ENCODE results near the gene RXFP1.

RXFP1 gene

DNA sequence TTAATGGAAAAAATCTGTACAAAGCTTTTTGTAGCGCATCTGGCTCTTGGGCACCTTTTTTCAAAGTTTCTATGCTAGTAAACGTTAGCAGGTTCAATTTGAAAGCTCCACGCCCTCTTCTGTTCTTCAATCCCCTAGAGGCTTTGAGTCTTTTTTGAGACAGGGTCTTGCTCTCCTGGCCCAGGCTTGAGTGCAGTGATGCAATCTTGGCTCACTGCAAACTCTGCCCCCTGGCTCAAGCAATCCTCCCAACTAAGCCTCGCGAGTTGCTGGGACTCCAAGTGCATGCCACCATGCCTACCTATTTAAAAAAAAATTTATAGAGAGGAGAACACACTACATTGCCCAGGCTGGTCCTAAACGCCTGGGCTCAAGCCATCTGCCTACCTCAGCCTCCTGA lies 9.2 kb downstream of the RXFP1 start:
- no peak overlapping the region for H3K4me3 ChIP-seq (ENCODE audit: control insufficient read depth, low read depth, low read length)
- DNase-seq (ENCODE audit: low read depth): no peak
- TF ChIP-seq CTCF (IDR thresholded peaks at IDR 0.05; ENCODE audit: control insufficient read depth, insufficient read depth, low read depth, low read length, missing control alignments): no peak

DNA sequence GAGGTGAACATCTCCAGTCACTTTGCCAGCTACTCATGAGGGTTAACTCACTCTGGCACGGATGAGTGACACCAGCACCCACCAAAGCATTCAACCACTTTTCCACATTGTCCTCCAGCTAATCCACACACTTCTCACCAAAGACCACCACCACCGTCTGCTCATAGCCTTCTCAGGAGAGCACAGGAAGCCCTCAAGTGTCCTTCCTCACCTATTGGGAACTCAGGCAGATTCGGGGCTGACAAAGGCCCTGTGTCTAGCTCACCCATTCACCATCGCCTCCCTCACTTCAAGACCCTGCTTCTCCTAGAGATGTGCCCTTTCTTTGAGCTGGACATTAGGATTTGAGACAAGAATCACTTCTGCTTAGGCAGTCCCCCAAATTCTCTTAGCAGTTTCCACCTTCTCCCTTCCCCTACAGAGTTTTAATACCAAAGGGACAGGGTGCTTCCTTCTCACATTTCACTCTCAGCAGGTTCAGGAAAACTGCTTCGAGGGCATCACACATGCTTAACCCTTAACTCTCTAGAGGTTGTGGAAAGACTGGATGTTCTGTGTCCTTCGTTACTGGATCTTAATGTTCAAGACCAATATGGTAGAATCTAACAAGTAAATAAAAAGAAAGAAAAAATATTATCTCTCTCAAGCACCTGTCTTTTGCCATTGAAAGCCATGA lies 11.0 kb downstream of the RXFP1 start:
- no peak for DNase-seq (ENCODE audit: low read depth)
- H3K4me3 ChIP-seq (ENCODE audit: control insufficient read depth, low read depth, low read length): no peak overlapping the region
- no peak for TF ChIP-seq CTCF (IDR thresholded peaks at IDR 0.05; ENCODE audit: control insufficient read depth, insufficient read depth, low read depth, low read length, missing control alignments)

- no peak overlapping the region for H3K4me3 ChIP-seq (ENCODE audit: control insufficient read depth, low read depth, low read length)
- no peak for DNase-seq (ENCODE audit: low read depth)
- no peak for TF ChIP-seq CTCF (IDR thresholded peaks at IDR 0.05; ENCODE audit: control insufficient read depth, insufficient read depth, low read depth, low read length, missing control alignments)
These were observed 13.0 kb downstream of the RXFP1 start for GRCh38 chr4:158534727-158535126.

GRCh38 chr4:158535130-158535614 lies 13.5 kb downstream of the RXFP1 start:
- no peak for TF ChIP-seq CTCF (IDR thresholded peaks at IDR 0.05; ENCODE audit: control insufficient read depth, insufficient read depth, low read depth, low read length, missing control alignments)
- no peak overlapping the region for H3K4me3 ChIP-seq (ENCODE audit: control insufficient read depth, low read depth, low read length)
- peak; percentile 45 for DNase-seq (ENCODE audit: low read depth)

- H3K4me3 ChIP-seq (ENCODE audit: control insufficient read depth, low read depth, low read length): no peak overlapping the region
- DNase-seq (ENCODE audit: low read depth): no peak
- TF ChIP-seq CTCF (IDR thresholded peaks at IDR 0.05; ENCODE audit: control insufficient read depth, insufficient read depth, low read depth, low read length, missing control alignments): no peak
These were observed 15.2 kb downstream of the RXFP1 start for GRCh38 chr4:158536833-158537232.

GRCh38 chr4:158538176-158538575 lies 16.5 kb downstream of the RXFP1 start:
- DNase-seq (ENCODE audit: low read depth): peak; percentile 31
- no peak overlapping the region for H3K4me3 ChIP-seq (ENCODE audit: control insufficient read depth, low read depth, low read length)
- TF ChIP-seq CTCF (IDR thresholded peaks at IDR 0.05; ENCODE audit: control insufficient read depth, insufficient read depth, low read depth, low read length, missing control alignments): no peak

All from AG09309 (cell line).